HepG2 (cell line): ENCODE results near the gene ORC3. TPM values are rescaled to one million over a fixed set of nuclear protein-coding genes. Genes with fewer than 3 reads are reported as not detected.

ENCODE experiments used
- ATAC-seq: fragments of 200-7000 bp; cut with Tn5 transposase; 3 replicates; pipeline ENCODE4 v1.9.1; 2020; ENCODE audit warnings: mild to moderate bottlenecking, moderate library complexity
- BruUV-seq: library from RNA; stranded (reverse); fragments of 400-500 nt; replicated peaks from 2 replicates; lab custom pipeline; 2021; lab: Mats Ljungman, UMichigan
- CTCF ChIA-PET: fragments of 300-600 bp; formaldehyde crosslinking; extraction: SDS; loops from one replicate; lab custom pipeline; 2021; ENCODE audit warnings: low total read pairs, inconsistent platforms, low intra/inter-chr PET ratio; lab: Yijun Ruan, JAX
- POLR2A ChIA-PET: fragments of 350-600 bp; sonication (Branson Sonifier 250); formaldehyde crosslinking; loops from one replicate; lab custom pipeline; 2020; ENCODE audit warnings: antibody characterized with exemption, inconsistent platforms; lab: Yijun Ruan, JAX
- DNase-seq: peaks from one replicate; pipeline ENCODE4 v3.0.0-alpha.2; 2015; ENCODE audit warnings: low spot score
- FAIRE-seq: peaks from 3 replicates; lab custom pipeline; 2011; peaks lifted over from hg19 to GRCh38; lab: Jason Lieb, UNC
- H2AFZ ChIP-seq: one replicate; pipeline ENCODE4 v1.6.1; 2011; ENCODE audit warnings: low read length, inconsistent platforms
- H3K27ac ChIP-seq: fragments of 300-600 bp; 3 replicates; pipeline ENCODE4 v1.8.0; 2011; ENCODE audit warnings: mixed run types, mild to moderate bottlenecking, mixed read lengths, low read length, inconsistent platforms; ENCODE audit not compliant: insufficient read depth; ENCODE audit errors: extremely low read length
- H3K27me3 ChIP-seq, 2 experiments: fragments of 200-600 bp in 1 of 2; 2 replicates in 1 of 2; 3 replicates in 1 of 2; pipeline versions ENCODE4 v1.6.0 to v1.8.0; 2011; ENCODE audit warnings: low read length in 2 of 2, mild to moderate bottlenecking in 2 of 2, moderate library complexity in 2 of 2, inconsistent platforms in 1 of 2; ENCODE audit not compliant: insufficient read depth in 2 of 2, control insufficient read depth in 1 of 2
- H3K36me3 ChIP-seq, 2 experiments: fragments of 200-600 bp in 1 of 2; replicated peaks in 1 of 2; 2 replicates in 1 of 2; 3 replicates in 1 of 2; pipeline versions ENCODE4 v1.5.1 to v1.8.0; 2011; ENCODE audit warnings: low read length in 2 of 2, inconsistent platforms in 1 of 2; ENCODE audit not compliant: insufficient read depth in 2 of 2, control insufficient read depth in 1 of 2
- H3K4me1 ChIP-seq: 2 replicates; pipeline ENCODE4 v1.5.1; 2012; ENCODE audit warnings: low read length, inconsistent platforms; ENCODE audit not compliant: insufficient read depth
- H3K4me2 ChIP-seq: 2 replicates; pipeline ENCODE4 v1.6.0; 2011; ENCODE audit warnings: low read depth, low read length, inconsistent platforms
- H3K4me3 ChIP-seq, 3 experiments: fragments of 200-600 bp in 1 of 3; sonication (generic), shearing (Covaris generic) in 1 of 3; replicated peaks in 1 of 3; 2 replicates each; pipeline ENCODE4 v1.5.1; 2011 to 2016; ENCODE audit warnings: low read length in 3 of 3, inconsistent platforms in 2 of 3, low read depth in 2 of 3, mild to moderate bottlenecking in 2 of 3, control low read depth in 1 of 3, mixed read lengths in 1 of 3; ENCODE audit not compliant: insufficient read depth in 1 of 3
- H3K79me2 ChIP-seq: one replicate; pipeline ENCODE4 v1.6.1; 2011; ENCODE audit warnings: low read length, inconsistent platforms; ENCODE audit not compliant: insufficient read depth
- H3K9ac ChIP-seq: 2 replicates; pipeline ENCODE4 v1.6.0; 2011; ENCODE audit warnings: mild to moderate bottlenecking, low read depth, low read length, inconsistent platforms; ENCODE audit not compliant: insufficient read depth
- H3K9me3 ChIP-seq: 2 replicates; pipeline ENCODE4 v1.5.1; 2012; ENCODE audit warnings: mild to moderate bottlenecking, low read length
- H4K20me1 ChIP-seq: 2 replicates; pipeline ENCODE4 v1.6.0; 2011; ENCODE audit warnings: inconsistent platforms, mild to moderate bottlenecking, low read length, moderate library complexity; ENCODE audit not compliant: insufficient read depth
- FOXO4 ChIP-seq: sonication (generic); formaldehyde crosslinking; conservative IDR thresholded peaks from 2 replicates; pipeline ENCODE4 v1.8.1; 2023; ENCODE audit warnings: missing genetic modification reagents
- IRX3 ChIP-seq: sonication (generic); formaldehyde crosslinking; IDR thresholded peaks from 2 replicates; pipeline ENCODE4 v1.8.1; 2023; ENCODE audit warnings: mild to moderate bottlenecking, low read depth, missing genetic modification reagents, borderline replicate concordance
- PAX8 ChIP-seq: sonication (generic); formaldehyde crosslinking; IDR thresholded peaks from 2 replicates; pipeline ENCODE4 v1.8.0; 2022; ENCODE audit warnings: mild to moderate bottlenecking, missing genetic modification reagents, borderline replicate concordance
- RXRA ChIP-seq: sonication (generic); formaldehyde crosslinking; IDR thresholded peaks from 2 replicates; pipeline ENCODE4 v1.5.1; 2020; ENCODE audit warnings: missing genetic modification reagents
- SMARCE1 ChIP-seq: fragments of 450-650 bp; IDR thresholded peaks from 2 replicates; pipeline ENCODE4 v1.6.1; 2017; ENCODE audit warnings: borderline replicate concordance
- TRIM22 ChIP-seq: fragments of 450-650 bp; IDR thresholded peaks from 2 replicates; pipeline ENCODE4 v1.6.1; 2017
- ZFP82 ChIP-seq: sonication (generic); formaldehyde crosslinking; IDR thresholded peaks from 2 replicates; pipeline ENCODE4 v1.5.1; 2020; ENCODE audit warnings: mild to moderate bottlenecking, missing genetic modification reagents, borderline replicate concordance
- ZNF431 ChIP-seq: sonication (generic); formaldehyde crosslinking; IDR thresholded peaks from 2 replicates; pipeline ENCODE4 v1.9.0; 2022; ENCODE audit warnings: missing genetic modification reagents, low read depth, mild to moderate bottlenecking, borderline replicate concordance
- WGBS: methylation state at CpG from one replicate; pipeline ENCODE4 v1.1.6; 2017; ENCODE audit warnings: low lambda C conversion rate; 5-methylcytosine and 5-hydroxymethylcytosine counted together
- in situ Hi-C: cut with HindIII; loops from 2 replicates; pipeline ENCODE4 v1.10.0; 2017; ENCODE audit warnings: low pct_unique_long_range_greater_than_20kb; ENCODE audit not compliant: extremely low pct_ligation_motif_present
- intact Hi-C: fragments of 100-400 bp; cut with micrococcal nuclease; formaldehyde crosslinking; loops from one replicate; pipeline ENCODE4 v1.10.0; 2022; ENCODE audit not compliant: unreplicated experiment
- polyA plus RNA-seq, 8 experiments: library from polyadenylated mRNA; depleted of rRNA in 3 of 8; stranded (reverse) in 7 of 8; unstranded in 1 of 8; fragments of >200 nt; fragmentation: Illumina TruSeq in 4 of 8; extraction: Trizol in 4 of 8; gene quantifications; 2 replicates each; pipeline versions ENCODE4 v1.2.1 to v1.2.3, GENCODE V29; 2011 to 2016; ENCODE audit warnings: low read depth in 4 of 8, missing spikeins in 1 of 8, mixed read lengths in 1 of 8; ENCODE audit not compliant: insufficient read depth in 1 of 8
- total RNA-seq, 5 experiments: library from RNA; depleted of rRNA; stranded (reverse); fragments of >200 nt; fragmentation: Illumina TruSeq; extraction: Trizol; gene quantifications; 2 replicates each; pipeline ENCODE4 v1.2.3, GENCODE V29; 2016; ENCODE audit warnings: low read depth in 1 of 5

The ORC3 gene
- total and polyA plus RNA-seq, 2 of the 13 experiments (the other 11 are each of a cell fraction or from before 2014, with no cell fraction given): 21.8 to 43.5 TPM

- TF ChIP-seq ZFP82 (CRISPR knock-in tag) (0 out of 2 replicates have a peak, but pooled peaks have one; percentile 28), ZNF431 (no peak), IRX3 (peak; percentile 26; the same call in 1 of the 2 replicates), PAX8 (CRISPR knock-in tag) (no peak), FOXO4 (CRISPR knock-in tag) (0 out of 2 replicates have a peak, but pooled peaks have one; percentile 71)
These were observed 514 bp downstream of the ORC3 start (continued) for GRCh38 chr6:87590417-87590880.

GRCh38 chr6:87590990-87591389, 1.1 kb downstream of the ORC3 start:
- FAIRE-seq (no peak), DNase-seq (no peak), ATAC-seq (no peak)
- H3K9ac ChIP-seq: peak overlapping the region; percentile 89
- TF ChIP-seq TRIM22 (no peak), SMARCE1 (no peak), RXRA (CRISPR knock-in tag) (no peak)
- no TSS peak for BruUV-seq
- in situ Hi-C loops: no loop called here
- ChIA-PET POLR2A (no interaction called here), CTCF (no interaction called here)
- no peak overlapping the region for H2AFZ ChIP-seq
- H3K4me2 ChIP-seq: peak overlapping the region; percentile 79
- peak overlapping the region; percentile 90 to 98 (median 95) for H3K4me3 ChIP-seq
- peaks cover 74% of the 10 kb centered on the region for H3K79me2 ChIP-seq
- H4K20me1 ChIP-seq: 0 out of 2 replicates have a peak, but pooled peaks cover 6% of the 10 kb centered on the region
- peaks cover 49% of the 10 kb centered on the region for H3K4me1 ChIP-seq
- H3K27ac ChIP-seq: peak overlapping the region; percentile 80
- peaks cover 3 to 4% of the 10 kb centered on the region in 2 experiments; a peak in 4 of 5 replicates for H3K36me3 ChIP-seq
- 39% methylated on average over 4 of the region's 4 CpGs for WGBS
- no peaks in the 10 kb centered on the region; a peak in 1 of 5 replicates for H3K27me3 ChIP-seq
- H3K9me3 ChIP-seq: no peaks in the 10 kb centered on the region
- intact Hi-C loops: loop anchor here (2.0 to 5.0 kb wide), 3 partner anchors 81 to 206 kb away; no protein-coding TSS in a partner anchor
